GM19468 (cell line): ENCODE data around the gene SULT4A1.
"Not testable (repeated sequence)": the region's sequence is repeated elsewhere in the genome, so short reads cannot be mapped to it uniquely, and the experiment has no call there.

Experiments
- ATAC-seq: cut with Tn5 transposase; IDR thresholded peaks from one replicate; pipeline ENCODE4 v1.9.1; 2021; ENCODE audit warnings: mild to moderate bottlenecking, moderate library complexity, moderate number of reproducible peaks; ENCODE audit not compliant: unreplicated experiment; ENCODE audit errors: extremely low read depth

The SULT4A1 gene, protein sequence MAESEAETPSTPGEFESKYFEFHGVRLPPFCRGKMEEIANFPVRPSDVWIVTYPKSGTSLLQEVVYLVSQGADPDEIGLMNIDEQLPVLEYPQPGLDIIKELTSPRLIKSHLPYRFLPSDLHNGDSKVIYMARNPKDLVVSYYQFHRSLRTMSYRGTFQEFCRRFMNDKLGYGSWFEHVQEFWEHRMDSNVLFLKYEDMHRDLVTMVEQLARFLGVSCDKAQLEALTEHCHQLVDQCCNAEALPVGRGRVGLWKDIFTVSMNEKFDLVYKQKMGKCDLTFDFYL

DNA sequence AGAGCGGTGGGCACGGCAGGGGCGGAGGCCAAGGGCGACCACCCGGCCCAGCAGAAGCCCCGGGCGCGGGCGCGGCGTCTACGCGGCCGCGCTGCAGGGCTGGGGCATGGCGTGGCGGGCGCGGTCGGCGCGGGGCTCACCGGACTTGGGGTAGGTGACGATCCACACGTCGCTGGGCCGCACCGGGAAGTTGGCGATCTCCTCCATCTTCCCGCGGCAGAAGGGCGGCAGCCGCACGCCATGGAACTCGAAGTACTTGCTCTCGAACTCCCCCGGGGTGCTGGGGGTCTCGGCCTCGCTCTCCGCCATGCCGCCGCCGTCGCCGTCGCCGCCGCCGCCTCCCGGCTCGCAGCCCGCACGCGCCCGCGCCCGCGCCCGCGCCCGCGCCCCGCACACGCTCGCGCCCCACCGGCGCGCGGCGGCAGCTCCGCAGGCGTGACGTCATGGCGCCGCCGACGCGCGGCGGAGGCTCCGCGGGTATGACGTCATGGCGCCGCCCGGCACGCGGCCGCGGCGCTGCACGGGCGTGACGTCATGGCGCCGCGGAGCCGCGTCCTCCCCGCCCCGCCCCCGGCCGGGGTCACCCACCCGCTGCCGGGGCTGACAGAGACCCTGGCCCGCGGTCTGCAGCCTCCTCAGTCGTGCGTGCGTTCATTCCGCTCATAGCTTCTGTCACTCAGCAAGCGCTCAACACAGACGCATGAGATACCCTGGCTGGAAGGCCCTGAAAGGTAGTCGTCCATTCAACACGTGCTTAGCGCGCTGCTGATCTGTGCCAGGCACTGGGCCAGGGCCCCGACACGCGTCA, at the start of gene SULT4A1:
SULT4A1 (minus strand) TSS at position 440 of the 808 bp plus-strand sequence; CDS start at position 309, 131 bp downstream.
- ATAC-seq: no peak

- ATAC-seq: no peak
Measured at GRCh38 chr22:43911351-43911750, 49.0 kb upstream of the SULT4A1 start.

- ATAC-seq: no peak
Measured at GRCh38 chr22:43910178-43910695, 47.9 kb upstream of the SULT4A1 start.

DNA sequence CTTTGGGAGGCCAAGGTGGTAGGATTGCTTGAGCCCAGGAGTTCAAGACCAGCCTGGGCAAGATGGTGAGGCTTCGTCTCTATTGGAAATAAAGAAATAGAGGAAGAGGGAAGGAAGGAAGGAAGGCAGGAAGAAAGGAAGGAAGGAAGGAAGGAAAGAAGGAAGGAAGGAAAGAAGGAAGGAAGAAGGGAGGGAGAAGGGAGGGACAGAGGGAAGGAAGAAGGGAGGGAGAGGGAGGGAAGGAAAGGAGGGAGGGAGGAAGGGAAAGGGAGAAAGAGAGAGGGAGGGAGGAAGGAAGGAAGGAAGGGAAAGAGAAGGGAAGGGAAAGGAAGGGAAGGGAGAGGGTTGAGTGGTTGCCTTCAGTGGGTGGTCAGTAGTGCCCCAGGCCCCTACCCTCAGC, 47.4 kb upstream of the SULT4A1 start:
- no peak for ATAC-seq

GRCh38 chr22:43905681-43906080, 43.4 kb upstream of the SULT4A1 start:
- no peak for ATAC-seq

GRCh38 chr22:43904412-43904811, 42.1 kb upstream of the SULT4A1 start:
- not testable (repeated sequence) for ATAC-seq

DNA sequence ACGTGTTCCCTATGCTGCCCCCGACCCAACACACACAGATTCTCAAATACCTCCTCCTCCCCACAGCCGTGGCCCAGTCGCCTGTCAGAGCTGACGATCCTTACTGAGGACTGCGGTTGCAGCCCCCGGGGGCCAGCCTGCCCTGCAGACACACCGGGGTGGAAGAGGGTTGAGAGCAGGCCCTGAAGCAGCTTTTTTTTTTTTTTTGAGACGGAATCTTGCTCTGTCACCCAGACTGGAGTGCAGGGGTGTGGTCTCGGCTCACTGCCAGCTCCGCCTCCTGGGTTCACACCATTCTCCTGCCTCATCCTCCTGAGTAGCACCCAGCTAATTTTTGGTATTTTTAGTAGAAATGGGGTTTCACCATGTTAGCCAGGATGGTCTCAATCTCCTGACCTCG, 40.7 kb upstream of the SULT4A1 start:
- not testable (repeated sequence) for ATAC-seq

DNA sequence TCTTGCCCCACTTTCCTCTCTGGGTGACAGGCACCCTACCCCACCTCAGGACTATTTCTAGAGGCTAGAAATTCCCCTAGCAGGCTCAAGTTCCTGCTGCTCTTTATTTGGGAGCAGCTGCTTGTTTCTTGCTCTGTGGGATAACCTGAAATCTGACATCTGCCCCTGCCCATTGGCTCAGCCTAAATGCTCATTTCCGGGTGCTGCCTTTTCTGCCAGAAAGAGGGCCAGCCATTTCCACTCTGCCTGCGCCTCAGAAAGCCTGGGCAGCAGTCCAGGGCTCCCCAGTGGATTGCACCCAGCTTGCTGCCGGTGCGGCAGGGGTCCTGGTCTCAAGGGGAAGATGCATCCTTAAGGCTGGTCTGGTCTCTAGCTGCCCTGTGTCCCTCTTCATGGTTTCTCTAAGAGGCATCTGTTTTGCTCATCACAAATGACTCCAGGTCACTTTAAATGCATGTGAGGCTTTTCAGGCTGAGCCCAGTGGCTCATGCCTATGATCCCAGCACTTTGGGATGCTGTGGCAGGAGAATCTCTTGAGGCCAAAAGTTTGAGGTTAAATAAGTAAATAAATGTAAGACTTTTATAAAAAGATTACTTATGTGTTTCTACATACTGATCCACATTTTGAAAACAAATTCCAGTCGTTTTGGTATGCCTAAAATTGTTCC, 39.8 kb upstream of the SULT4A1 start:
- ATAC-seq: no peak

- ATAC-seq: no peak
Measured at GRCh38 chr22:43900206-43900605, 37.9 kb upstream of the SULT4A1 start.

- no peak for ATAC-seq
Measured at GRCh38 chr22:43897751-43898261, 35.5 kb upstream of the SULT4A1 start.

- ATAC-seq: no peak
Measured at GRCh38 chr22:43895986-43896645, 33.8 kb upstream of the SULT4A1 start.

DNA sequence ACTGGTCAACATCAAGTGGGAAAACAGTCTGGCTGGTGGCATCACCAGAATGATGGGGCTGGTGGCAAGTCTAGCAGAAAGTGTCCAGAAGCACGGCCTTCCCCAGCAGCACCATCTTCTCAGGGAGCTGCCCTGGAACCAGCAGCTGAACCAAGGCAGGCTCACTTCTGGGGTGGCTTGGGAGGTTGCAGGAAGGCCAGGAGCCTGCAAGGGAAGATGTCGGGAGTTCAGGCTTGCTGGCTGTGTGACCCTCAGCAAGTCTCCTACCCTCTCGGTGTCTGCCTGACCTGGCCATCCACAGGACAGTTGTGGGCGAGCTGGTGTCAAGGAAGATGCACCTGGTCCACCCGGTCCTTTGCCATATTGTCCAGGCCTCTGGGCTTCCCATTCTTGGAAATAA, 31.8 kb upstream of the SULT4A1 start:
- ATAC-seq: no peak

DNA sequence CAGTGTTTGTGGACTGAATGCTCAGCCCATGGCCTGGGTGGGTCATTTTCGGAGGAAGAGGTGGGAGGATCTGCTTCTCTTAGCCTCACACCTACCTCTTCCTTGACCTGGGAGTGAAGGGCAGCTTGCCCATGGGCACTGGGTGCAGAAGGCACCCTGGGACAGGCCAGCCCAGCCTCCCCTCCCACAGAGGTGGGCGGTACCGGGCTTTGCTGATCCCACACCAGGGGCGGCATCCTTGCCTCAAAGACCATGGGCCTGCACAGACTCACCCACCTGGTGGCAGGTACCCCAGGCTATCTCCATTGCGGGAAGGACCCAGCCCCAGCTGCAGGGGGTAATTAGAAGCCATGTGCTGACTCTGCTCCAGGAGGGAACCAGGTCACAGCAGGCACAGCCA, 31.0 kb upstream of the SULT4A1 start:
- ATAC-seq: no peak

DNA sequence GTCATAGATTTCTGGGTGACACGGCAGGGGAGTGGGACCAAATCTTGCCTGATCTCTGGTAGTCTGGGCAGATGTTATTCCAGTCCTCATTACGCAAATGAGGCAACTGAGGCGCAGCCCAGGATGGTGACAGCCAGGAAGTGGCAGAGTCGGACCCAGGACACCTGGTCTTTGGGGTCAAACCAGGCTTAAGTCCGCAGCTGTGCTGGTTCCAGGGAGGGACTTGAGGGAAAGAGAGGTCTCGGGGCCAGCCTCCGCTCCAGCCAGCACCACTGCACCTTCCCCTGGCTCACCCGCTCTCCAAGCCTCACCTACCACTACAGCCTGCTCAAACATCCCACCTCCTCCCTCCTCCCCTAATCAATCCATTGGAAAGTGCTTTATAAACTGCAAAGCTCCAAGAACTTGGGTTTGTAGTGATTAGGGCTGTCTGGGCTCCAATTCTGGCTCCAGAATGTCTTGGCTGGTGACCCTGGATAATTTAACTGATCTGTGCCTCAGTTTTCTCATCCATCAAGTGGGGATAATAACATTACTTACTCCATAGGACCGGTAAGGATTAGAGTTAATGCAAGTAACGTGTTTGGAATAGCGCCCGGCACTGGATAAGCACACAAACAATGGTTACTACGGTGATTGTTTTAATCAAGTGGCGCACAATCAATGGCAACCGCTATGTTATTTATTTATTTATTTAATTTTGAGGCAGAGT, 30.0 kb upstream of the SULT4A1 start:
- ATAC-seq: no peak

DNA sequence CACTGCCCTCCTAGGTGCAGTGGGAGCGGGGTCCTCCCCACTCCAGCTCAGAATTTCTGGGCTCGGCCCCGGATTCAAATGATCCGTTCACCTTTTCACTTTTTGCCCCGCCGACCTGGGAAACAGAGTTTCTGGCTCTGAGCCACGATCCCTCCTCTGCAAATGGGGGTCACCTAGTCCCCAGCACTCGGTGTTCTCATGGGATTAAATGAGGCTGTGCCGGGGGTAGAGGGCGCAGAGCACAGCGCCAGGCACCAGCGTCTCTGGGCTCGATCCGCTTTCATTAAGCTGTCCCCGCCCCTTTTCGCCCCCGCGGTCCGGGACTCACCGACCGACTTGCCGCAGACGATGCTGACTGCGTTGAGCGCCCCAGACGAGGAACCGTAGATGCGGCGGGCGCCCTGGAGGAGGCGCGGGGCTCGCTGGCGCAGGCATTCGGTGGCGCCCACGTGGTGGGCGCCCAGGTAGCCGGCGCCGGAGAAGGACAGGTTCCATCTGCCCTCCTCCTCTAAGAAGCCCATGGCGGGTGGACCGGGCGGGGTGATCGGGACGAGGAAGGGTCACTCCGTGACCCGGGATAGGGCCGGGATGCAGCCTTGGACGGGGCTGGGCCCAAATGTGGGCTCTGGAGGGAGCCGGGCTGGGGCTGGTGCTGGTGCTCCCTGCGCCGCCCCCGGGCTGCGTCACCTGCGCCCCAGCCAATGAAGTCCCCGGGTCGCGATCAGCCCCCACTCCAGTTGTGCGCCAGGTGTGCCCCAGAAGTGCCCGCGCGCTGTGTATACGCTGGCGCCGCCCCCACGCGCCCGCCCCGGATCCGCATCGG, 29.3 kb upstream of the SULT4A1 start, which contains the start of gene PNPLA5:
PNPLA5 (minus strand) TSS at position 654 of the 823 bp plus-strand sequence; CDS start at position 521, 133 bp downstream.
- no peak for ATAC-seq

GRCh38 chr22:43890901-43891331, 28.6 kb upstream of the SULT4A1 start:
- ATAC-seq: no peak

GRCh38 chr22:43889860-43890253, 27.5 kb upstream of the SULT4A1 start:
- no peak for ATAC-seq

DNA sequence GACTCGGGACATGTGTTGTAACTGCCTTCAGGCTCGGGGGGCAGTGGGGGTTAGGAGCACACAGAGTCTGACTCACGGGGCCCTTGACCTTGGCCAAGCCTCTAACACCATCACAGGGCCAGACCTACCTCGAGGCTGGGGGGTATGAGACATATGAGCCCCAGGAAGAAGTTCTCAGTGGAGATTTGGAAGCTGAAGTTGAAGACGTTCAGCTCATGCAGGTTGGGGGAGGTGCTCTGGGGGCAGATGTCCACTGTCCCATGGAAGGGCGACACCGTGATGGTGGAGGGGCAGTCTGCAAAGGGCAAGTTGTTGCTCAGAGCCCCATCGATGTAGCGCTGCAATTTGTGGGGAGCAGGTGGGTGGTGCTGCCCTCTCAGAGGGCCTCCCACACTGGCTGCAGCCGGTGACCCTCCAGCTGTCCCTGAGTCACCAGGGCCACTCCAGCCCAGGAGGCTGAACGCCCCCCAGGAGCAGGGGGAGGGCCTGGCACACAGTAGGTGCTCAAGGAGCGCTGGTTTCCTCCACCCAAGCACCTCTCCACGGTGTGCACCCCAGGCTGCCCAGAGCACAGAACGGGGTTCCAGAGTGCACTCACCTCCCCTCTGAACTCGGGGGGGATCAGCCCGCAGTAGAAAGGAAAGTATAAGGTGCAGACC, 27.0 kb upstream of the SULT4A1 start:
- no peak for ATAC-seq
